HG03103 (cell line): ENCODE measurements around the gene UNC79.

Experiments used
- ATAC-seq: cut with Tn5 transposase; IDR thresholded peaks from one replicate; pipeline ENCODE4 v1.9.1; 2021; ENCODE audit warnings: low read depth; ENCODE audit not compliant: unreplicated experiment

UNC79 gene

GRCh38 chr14:93744176-93744575 is 313.4 kb downstream of the UNC79 start:
- no peak for ATAC-seq

GRCh38 chr14:93744876-93745275 is 314.1 kb downstream of the UNC79 start:
- no peak for ATAC-seq

DNA sequence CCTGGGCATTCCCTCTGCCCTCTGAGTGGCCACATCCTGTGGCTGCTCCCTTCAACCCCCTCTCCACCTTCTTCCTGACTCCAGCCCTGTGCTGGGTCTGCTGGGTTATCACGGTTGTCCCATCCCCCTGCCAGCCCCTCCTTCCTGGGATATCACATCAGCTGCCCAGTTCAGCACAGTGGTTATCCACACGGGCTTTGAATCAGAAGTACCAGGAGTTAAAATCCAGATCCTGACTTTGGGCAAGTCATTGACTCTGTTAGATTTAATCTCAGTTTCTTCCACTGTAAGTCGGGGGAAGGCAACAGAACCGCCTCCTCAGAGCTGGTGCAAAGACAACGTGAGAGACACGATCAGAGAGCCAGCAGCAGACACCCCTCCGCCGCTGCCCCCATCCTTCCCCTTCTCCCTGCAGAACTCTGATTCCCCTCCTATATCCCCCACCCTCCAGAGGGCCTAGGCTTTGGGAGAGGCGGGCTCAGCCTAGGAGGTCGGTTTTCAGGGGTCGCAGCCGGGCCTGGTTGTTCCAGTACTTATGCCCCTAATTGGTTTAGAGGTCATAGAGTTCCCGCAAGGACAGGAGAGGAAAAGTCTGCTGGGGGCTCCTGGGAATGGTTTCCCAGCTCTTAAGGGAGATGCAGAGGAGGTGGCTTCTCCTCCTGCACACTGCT is 315.0 kb downstream of the UNC79 start:
- ATAC-seq: no peak

DNA sequence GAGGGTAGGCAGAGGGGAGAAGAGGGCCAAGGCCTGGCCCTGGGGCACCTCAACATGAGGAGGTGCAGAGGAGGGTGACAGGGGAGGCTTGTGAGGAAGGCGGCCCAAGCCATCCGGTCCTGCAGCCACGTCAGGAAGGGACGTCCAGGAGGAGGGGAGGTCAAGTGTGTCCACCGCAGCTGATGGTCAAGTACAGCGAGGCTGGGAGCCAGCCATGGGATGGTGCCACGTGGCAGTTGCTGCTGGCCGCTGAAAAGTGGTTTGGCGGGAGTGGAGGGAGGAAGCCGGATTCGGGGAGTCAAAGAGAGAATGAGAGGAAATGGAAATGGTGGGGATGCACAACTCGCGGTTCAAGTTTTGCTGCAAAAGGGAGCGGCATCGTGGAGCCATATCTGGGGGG is 316.4 kb downstream of the UNC79 start:
- no peak for ATAC-seq

- ATAC-seq: no peak
Observed at GRCh38 chr14:93747560-93747959, 316.8 kb downstream of the UNC79 start.

GRCh38 chr14:93748208-93749075 is 317.7 kb downstream of the UNC79 start:
- ATAC-seq: no peak

DNA sequence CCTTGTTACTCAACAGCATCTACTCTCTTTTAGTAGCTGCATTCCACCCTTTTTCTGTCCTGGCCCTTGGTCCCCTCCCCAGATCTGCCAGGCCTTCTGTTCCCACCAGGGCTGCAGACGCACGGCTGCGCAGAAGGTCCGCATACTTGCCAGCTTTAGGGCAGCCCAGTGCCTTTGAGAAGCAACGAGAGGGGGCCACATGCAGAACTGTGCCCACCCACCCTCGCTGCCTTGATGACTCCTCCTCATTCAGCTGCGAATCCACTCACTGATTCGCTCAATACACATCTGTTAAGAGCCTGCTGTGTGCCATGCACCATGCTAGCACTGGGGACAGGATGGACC is 318.3 kb downstream of the UNC79 start:
- no peak for ATAC-seq

GRCh38 chr14:93751946-93752655 is 321.4 kb downstream of the UNC79 start:
- ATAC-seq: no peak

- ATAC-seq: no peak
Observed at GRCh38 chr14:93752980-93753561, 322.3 kb downstream of the UNC79 start.

DNA sequence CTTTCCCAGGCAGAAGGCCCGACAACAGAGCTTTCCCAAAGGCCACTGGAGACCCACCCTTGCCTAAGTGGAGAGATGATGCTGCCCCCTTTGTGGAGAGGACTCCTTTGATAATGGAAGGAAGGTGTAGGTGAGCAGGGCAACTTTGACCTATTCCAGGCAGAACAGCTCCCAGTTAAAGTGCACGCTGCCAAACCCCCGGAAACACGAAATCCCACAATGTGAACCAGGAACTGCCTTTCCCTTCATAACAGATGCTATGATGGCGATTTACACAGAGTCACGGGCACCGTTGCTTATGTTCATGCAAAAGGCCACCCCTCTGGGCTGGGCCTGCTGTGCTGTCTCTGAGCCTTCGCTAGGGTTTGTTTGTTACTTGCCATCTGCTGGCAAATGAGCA is 322.9 kb downstream of the UNC79 start:
- no peak for ATAC-seq

DNA sequence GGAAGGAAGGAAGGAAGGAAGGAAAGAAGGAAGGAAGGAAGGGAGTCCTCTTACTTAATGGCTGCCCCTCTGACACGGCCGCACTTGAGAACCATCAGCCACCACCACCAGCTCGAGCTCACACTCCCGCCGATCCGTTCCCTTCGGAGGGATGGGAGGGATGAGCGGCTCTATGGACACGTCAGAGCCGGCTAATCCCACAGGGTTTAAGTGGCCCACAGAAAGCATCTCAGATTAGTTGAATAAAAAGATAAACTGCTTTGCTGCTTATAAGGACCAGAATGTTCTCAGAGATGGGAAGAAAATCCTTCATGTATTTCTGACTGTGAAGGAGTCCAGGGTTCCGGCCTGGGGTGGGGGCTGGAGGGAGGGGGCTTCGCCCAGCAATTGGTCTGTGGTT is 326.5 kb downstream of the UNC79 start:
- ATAC-seq: no peak
